Transverse colon (tissue), 4 donors: ENCODE measurements around the gene KIF20A. TPM values are rescaled to one million over a fixed set of nuclear protein-coding genes. Genes with fewer than 3 reads are reported as not detected.

Source experiments
- DNase-seq: peaks from one replicate; pipeline ENCODE4 v3.0.0-alpha.2; 2019
- H3K27ac ChIP-seq, 4 donors: fragments of 200-600 bp; sonication (generic); 2 replicates each; pipeline ENCODE4 v1.5.1; 2016 to 2018; ENCODE audit warnings: inconsistent platforms in 4 of 4
- H3K27me3 ChIP-seq: fragments of 200-600 bp; sonication (generic); 2 replicates; pipeline ENCODE4 v1.5.1; 2017; ENCODE audit warnings: inconsistent platforms
- H3K36me3 ChIP-seq, 4 donors: fragments of 200-600 bp; sonication (generic); 2 replicates each; pipeline ENCODE4 v1.5.1; 2017 to 2019; ENCODE audit warnings: inconsistent platforms in 4 of 4
- H3K4me1 ChIP-seq, 4 donors: fragments of 200-600 bp; sonication (generic); 2 replicates each; pipeline ENCODE4 v1.5.1; 2017 to 2020; ENCODE audit warnings: inconsistent platforms in 4 of 4
- H3K4me3 ChIP-seq, 4 donors: fragments of 200-600 bp; sonication (generic); 1 replicate in 1 of 4; 2 replicates in 3 of 4; pipeline versions ENCODE4 v1.5.1 to v1.6.1; 2017 to 2019; ENCODE audit warnings: inconsistent platforms in 4 of 4
- H3K9me3 ChIP-seq, 2 donors: fragments of 200-600 bp; sonication (generic); 2 replicates each; pipeline ENCODE4 v1.5.1; 2017 to 2019; ENCODE audit warnings: inconsistent platforms in 2 of 2
- CTCF ChIP-seq, 5 experiments: fragments of 200-600 bp in 3 of 5; fragments of 450-650 bp in 2 of 5; sonication (generic) in 3 of 5; IDR thresholded peaks; 1 replicate in 2 of 5; 2 replicates in 3 of 5; pipeline ENCODE4 v1.5.1; 2016 to 2017; ENCODE audit warnings: antibody characterized with exemption in 5 of 5, inconsistent platforms in 3 of 5, mild to moderate bottlenecking in 2 of 5, moderate library complexity in 1 of 5
- EP300 ChIP-seq: sonication (generic); formaldehyde crosslinking; IDR thresholded peaks from one replicate; pipeline ENCODE4 v1.6.1; 2017; ENCODE audit warnings: antibody characterized with exemption, low read depth
- POLR2A ChIP-seq: fragments of 450-650 bp; IDR thresholded peaks from one replicate; pipeline ENCODE4 v1.6.1; 2016; ENCODE audit warnings: antibody characterized with exemption, mild to moderate bottlenecking, moderate library complexity
- POLR2AphosphoS5 ChIP-seq, 3 donors: sonication (generic); formaldehyde crosslinking; IDR thresholded peaks; one replicate each; pipeline ENCODE4 v1.6.1; 2016; ENCODE audit warnings: antibody characterized with exemption in 3 of 3
- WGBS, 2 donors: methylation state at CpG; one replicate each; pipeline ENCODE4 v1.1.5; 2018; ENCODE audit warnings: low coverage in 1 of 2; 5-methylcytosine and 5-hydroxymethylcytosine counted together
- in situ Hi-C, 4 donors: fragments of 200-750 bp; cut with MboI; loops; one replicate each; pipeline versions ENCODE4 v1.15.0 to v1.15.1; 2017; ENCODE audit warnings: low sequenced_read_pairs in 3 of 4, low pct_ligation_motif_present in 1 of 4, low pct_unique_long_range_greater_than_20kb in 1 of 4
- intact Hi-C: fragments of 100-400 bp; cut with DNase I; formaldehyde crosslinking; loops from one replicate; pipeline ENCODE4 v1.15.1; 2023; ENCODE audit warnings: low total_unique reads
- total RNA-seq, 4 donors: library from RNA; depleted of rRNA; stranded (reverse); fragments of >200 nt; gene quantifications; one replicate each; pipeline ENCODE4 v1.1.0, GENCODE V29; 2016

Gene KIF20A
- total RNA-seq, 4 donors from 2014 or later, result 1.9 to 5.0 (median 1.9) TPM; not detected in 1

DNA sequence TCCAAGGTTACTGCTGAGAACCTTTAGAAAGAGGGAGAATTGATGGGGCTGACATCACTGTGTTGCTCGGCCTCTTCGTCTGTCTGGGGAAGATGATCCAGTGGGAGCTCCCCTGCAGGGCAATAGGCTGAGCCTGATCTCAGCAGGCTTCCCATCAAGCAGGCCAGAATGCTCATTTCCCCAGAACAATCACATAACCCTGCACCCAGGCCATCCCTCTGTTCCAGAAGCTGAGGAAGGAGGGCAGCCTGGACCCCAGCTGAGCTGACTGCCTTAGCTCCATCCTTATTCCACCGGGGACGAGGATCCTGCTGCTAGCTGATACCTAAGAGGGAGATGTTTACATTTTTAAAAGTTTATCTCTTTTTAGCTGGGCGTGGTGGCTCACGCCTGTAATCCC is 45.8 kb downstream of the KIF20A start:
- 70 to 86% methylated on average over 2 to 6 of the region's 6 CpGs for WGBS, 2 donors
- in situ Hi-C loops, result no loop called here

GRCh38 chr5:138226910-138227309 is 48.0 kb downstream of the KIF20A start:
- no peak for DNase-seq
- H3K36me3 ChIP-seq, result no peaks in the 10 kb centered on the region
- in situ Hi-C loops, result no loop called here
- H3K27me3 ChIP-seq, result no peaks in the 10 kb centered on the region
- TF ChIP-seq CTCF (IDR thresholded peaks at IDR 0.05) (no peak), POLR2AphosphoS5 (IDR thresholded peaks at IDR 0.05) (no peak)
- intact Hi-C loops, result no loop called here
- peaks cover 0 to 5% (median 2%) of the 10 kb centered on the region in 4 donors for H3K4me1 ChIP-seq
- H3K27ac ChIP-seq, result no peak overlapping the region
- peaks cover 0 to 5% of the 10 kb centered on the region in 2 donors for H3K9me3 ChIP-seq
- no peak overlapping the region for H3K4me3 ChIP-seq

More for the DNA sequence above, 45.8 kb downstream of the KIF20A start:
- no peak for DNase-seq
- Histone ChIP-seq H3K27me3 (no peaks in the 10 kb centered on the region), H3K4me3 (no peak overlapping the region), H3K36me3 (no peaks in the 10 kb centered on the region), H3K9me3 (peaks cover 0 to 5% of the 10 kb centered on the region in 2 donors), H3K27ac (no peak overlapping the region), H3K4me1 (no peaks in the 10 kb centered on the region)
- TF ChIP-seq POLR2A (no peak), EP300 (no peak), POLR2AphosphoS5 (IDR thresholded peaks at IDR 0.05) (no peak)
- intact Hi-C loops, result loop anchor here (1.0 kb wide), 1 partner anchor 10 kb away; no protein-coding TSS in a partner anchor

DNA sequence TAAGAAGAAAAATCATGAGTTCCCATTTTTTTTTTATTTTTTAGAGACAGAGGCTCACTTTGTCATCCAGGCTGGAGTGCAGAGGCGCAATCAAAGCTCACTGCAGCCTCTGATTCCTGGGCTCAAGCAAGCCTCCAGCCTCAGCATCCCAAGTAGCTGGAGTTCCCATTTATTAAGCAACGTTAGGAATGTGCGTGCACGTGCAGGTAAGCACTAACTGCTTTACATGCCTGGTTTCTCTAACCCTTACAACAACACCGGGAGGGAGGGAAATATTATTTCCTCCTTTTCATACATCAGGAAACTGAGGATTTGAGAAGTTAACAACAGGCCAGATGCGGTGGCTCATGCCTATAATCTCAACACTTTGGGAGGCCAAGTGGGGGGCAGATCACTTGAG is 50.5 kb downstream of the KIF20A start:
- intact Hi-C loops (no loop called here), in situ Hi-C loops (no loop called here)
- WGBS, 2 donors, result 76% methylated on average over 6 of the region's 6 CpGs; no CpG with 5 or more reads in 1 of the 2 donors

GRCh38 chr5:138230261-138230660 is 51.3 kb downstream of the KIF20A start:
- H3K36me3 ChIP-seq, result no peaks in the 10 kb centered on the region
- no peaks in the 10 kb centered on the region for H3K27me3 ChIP-seq
- peaks cover 0 to 5% (median 2%) of the 10 kb centered on the region in 4 donors for H3K4me1 ChIP-seq
- no peak for TF ChIP-seq EP300
- TF ChIP-seq CTCF (IDR thresholded peaks at IDR 0.05), result no peak
- TF ChIP-seq POLR2AphosphoS5 (IDR thresholded peaks at IDR 0.05), result no peak
- TF ChIP-seq POLR2A, result no peak
- H3K27ac ChIP-seq, result no peak overlapping the region
- in situ Hi-C loops, result no loop called here
- no peak for DNase-seq
- intact Hi-C loops, result no loop called here
- H3K4me3 ChIP-seq, result no peak overlapping the region
- peaks cover 0 to 5% of the 10 kb centered on the region in 2 donors for H3K9me3 ChIP-seq

More for the DNA sequence above, 50.5 kb downstream of the KIF20A start:
- no peak for DNase-seq
- TF ChIP-seq POLR2A, result no peak
- no peak for TF ChIP-seq CTCF (IDR thresholded peaks at IDR 0.05)
- no peak for TF ChIP-seq EP300
- TF ChIP-seq POLR2AphosphoS5 (IDR thresholded peaks at IDR 0.05), result no peak
- Histone ChIP-seq H3K27me3 (no peaks in the 10 kb centered on the region), H3K36me3 (no peaks in the 10 kb centered on the region), H3K27ac (no peak overlapping the region), H3K9me3 (peaks cover 0 to 5% of the 10 kb centered on the region in 2 donors), H3K4me3 (no peak overlapping the region), H3K4me1 (peaks cover 0 to 5% (median 2%) of the 10 kb centered on the region in 4 donors)

- no peak for DNase-seq
- Histone ChIP-seq H3K36me3 (no peaks in the 10 kb centered on the region), H3K4me3 (no peak overlapping the region), H3K9me3 (peaks cover 0 to 5% of the 10 kb centered on the region in 2 donors), H3K27ac (no peak overlapping the region), H3K4me1 (peaks cover 0 to 5% (median 2%) of the 10 kb centered on the region in 4 donors), H3K27me3 (no peaks in the 10 kb centered on the region)
- TF ChIP-seq POLR2AphosphoS5 (IDR thresholded peaks at IDR 0.05) (no peak), POLR2A (no peak), CTCF (IDR thresholded peaks at IDR 0.05) (no peak), EP300 (no peak)
- WGBS, 2 donors, result 48 to 91% methylated on average over 4 to 7 of the region's 7 CpGs
- intact Hi-C loops (no loop called here), in situ Hi-C loops (no loop called here)
These were observed 52.2 kb downstream of the KIF20A start for GRCh38 chr5:138230981-138231589.
